Activated effector memory CD4-positive, alpha-beta T cell treated with anti-CD3 and anti-CD28 coated beads, Interleukin-2, amount 50 U/mL, for 16 hours (primary cell): Measurements from ENCODE around the gene FEM1C.

ENCODE experiments used
- DNase-seq: peaks from one replicate; pipeline ENCODE4 v3.0.0-alpha.2; 2020

Gene FEM1C

GRCh38 chr5:115557667-115558387 is 13.3 kb upstream of the FEM1C start:
- no peak for DNase-seq

DNA sequence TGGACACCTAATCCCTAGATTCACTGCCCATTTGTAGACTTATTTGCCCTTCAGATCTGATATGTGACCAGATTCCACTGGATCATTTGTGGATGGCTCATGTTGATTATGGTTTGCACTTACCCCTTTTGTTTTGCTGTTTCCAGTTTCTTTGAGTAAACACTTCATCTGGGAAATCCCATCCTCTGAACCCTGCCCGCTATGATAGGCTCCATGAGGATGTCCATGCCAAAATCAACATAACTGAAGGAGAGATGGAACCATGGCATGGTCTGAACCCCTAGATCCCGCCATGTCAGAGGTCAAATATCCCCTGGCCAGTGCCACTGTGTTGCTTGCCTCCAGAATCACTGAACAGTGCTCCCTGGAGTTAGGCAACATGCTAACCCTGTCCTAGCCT is 11.7 kb upstream of the FEM1C start:
- DNase-seq = no peak

- DNase-seq = no peak
These were observed 10.6 kb upstream of the FEM1C start for GRCh38 chr5:115555084-115555633.

DNA sequence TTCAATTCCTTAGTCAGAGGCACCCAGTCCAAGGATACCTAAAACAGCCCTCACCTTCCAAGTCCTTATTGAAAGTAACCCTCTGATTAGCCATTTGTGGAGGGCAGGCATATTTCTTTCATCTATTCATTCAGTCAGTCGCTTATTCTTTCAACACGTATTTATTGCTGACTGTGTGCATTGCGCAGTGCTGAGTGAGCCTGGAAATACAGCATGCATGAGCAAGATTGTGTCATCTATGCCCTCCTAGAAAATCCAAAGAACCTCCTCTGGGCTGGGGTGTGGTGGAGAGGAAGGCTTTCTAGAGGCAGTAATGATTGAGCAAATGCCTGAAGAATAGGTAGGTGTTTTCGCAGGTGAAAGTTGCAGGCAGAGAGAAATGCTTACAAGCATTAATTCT is 8.5 kb upstream of the FEM1C start:
- DNase-seq = no peak

DNA sequence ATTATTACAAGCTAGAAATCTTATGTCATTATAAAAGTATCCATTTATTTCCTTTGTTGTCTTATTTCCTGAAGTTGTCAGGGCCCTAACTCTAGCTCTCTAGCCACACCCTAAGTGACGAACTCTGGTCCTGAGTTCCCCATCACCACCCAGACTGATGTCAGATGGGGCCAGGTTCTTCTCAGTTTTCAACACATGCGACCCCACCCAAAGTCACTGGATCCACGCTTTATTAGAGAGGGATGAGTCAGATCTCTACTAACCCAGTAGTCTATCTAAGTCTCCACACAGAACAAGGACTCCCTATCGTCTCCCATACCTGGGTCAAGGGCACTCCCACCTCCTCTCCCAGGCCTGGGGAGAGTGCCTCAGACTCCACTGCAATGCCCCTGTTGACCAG is 6.8 kb upstream of the FEM1C start:
- DNase-seq = no peak

GRCh38 chr5:115549154-115549553 is 4.6 kb upstream of the FEM1C start:
- DNase-seq = no peak

DNA sequence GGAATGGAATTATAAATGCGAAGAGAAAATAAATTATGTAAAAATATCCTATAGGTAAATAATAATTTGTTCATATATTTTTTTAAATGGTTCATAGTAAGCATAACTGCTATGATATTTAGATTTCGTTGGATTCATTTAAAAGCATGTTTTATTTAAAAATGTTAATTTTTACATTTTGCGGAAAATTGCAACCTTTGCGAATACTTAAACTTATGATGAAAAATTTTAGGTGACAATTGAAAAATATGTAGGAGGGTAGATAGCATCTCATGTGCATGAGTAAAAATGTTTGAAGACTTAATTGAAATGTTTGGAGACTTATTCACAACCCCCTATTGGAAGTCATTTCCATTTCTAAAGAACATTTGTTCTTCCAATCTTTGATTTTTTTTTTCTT is 4.1 kb upstream of the FEM1C start:
- no peak for DNase-seq

DNA sequence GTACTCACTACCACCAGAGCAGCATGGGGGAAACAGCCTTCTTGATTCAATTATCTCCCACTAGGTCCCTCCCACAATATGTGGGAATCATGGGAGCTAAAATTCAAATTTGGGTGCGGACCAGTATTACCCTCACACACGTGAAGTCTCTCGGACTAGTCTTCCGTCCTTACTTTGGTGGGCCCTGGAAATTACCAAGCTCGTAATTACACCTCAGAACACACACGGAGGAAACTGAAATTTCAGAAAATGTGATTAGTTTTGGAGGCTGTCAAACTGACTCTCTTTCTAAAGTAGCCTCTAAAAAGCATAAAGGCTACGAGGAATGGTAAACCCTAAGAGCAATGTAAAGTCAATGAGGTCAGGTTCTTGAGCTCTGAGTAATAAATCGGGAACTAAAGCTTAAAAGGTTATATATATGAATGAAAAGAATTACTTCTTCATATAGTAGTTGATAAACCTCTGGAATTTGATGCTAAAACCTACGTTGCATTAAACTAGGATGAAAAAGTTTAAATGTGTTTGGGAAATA is 842 bp upstream of the FEM1C start:
- DNase-seq = no peak

GRCh38 chr5:115544043-115544435 is 536 bp downstream of the FEM1C start:
- DNase-seq = peak; percentile 83

- no peak for DNase-seq
These were observed 1.1 kb downstream of the FEM1C start for GRCh38 chr5:115543365-115544042.

DNA sequence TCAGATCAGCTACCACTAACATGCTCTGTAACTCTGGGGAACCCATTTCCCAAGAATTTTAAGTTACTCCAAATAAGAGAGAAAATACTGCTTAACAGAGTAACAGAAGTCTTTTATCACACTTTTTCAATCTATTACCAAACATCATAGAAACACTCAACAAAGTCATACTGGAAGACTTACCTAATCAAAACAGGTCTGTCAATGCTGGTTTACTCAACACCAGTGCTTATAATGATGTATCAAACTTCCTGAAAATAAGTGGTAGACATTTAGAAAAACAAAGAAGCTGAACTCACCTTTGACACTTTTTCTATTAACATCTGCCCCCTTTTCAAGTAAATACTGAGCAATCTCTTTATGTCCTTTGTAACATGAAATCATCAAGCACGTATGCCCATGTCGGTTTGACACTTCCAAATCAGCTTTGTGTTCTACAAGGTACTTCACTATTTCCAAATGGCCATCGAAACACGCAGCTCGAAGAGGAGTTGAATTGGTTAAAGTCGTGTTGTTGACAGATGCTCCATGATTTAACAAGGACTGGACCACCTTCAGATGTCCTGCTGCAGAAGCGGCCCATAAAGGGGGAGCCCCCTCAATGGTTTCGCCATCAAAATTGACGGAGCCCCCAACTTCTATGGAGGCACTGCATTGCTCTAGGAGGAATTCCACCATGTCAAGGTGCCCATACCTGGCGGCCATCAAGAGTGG is 1.8 kb downstream of the FEM1C start:
- no peak for DNase-seq

- no peak for DNase-seq
These were observed 2.5 kb downstream of the FEM1C start for GRCh38 chr5:115542086-115542485.

GRCh38 chr5:115541611-115542010 is 3.0 kb downstream of the FEM1C start:
- no peak for DNase-seq

GRCh38 chr5:115535479-115536035 is 9.0 kb downstream of the FEM1C start:
- DNase-seq = no peak

DNA sequence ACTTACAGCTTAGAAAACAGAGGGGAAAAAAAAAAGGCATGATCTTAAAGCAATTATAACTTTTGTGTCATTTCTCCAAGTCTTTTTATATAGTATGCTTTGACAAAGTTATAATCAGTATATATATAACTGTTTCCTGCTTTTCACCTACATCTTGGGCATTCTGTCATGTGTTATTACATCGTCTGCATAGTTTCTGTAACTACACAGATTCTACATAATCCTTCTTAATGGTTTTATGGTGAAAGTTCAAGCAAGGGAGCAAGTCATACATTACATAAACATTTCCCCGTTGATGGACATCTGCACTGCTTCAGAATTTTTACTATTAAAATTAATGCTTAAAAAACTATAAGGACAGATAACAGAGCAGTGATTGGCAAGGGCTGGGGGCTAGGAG is 12.1 kb downstream of the FEM1C start:
- DNase-seq = no peak

DNA sequence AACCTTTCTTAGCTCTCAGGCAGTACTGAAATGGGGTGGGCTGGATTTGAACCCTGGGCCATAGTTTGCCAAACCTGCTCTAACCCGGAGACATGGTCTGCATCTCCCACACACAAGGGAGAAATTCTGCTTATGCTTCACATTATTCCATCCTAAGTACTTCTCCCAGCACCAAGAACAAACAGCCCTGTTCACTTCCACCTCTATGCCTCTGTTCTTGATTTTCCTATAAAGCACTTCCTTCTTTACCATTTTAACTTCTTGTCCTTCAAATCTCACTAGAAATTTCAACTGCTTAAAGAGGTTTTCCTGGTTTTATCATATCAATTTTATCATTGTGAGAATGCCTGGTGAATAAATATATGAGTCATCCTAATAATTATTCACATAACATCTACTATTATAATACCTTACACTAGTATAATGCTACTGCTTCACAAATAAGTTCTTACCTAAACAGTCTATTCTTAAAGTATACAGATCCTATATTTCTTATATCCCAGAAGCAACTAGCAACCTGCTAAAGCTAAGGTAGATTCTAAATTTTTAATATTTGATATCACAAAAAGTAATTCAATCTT is 12.7 kb downstream of the FEM1C start:
- DNase-seq = no peak

- no peak for DNase-seq
These were observed 13.2 kb downstream of the FEM1C start for GRCh38 chr5:115531380-115531779.

DNA sequence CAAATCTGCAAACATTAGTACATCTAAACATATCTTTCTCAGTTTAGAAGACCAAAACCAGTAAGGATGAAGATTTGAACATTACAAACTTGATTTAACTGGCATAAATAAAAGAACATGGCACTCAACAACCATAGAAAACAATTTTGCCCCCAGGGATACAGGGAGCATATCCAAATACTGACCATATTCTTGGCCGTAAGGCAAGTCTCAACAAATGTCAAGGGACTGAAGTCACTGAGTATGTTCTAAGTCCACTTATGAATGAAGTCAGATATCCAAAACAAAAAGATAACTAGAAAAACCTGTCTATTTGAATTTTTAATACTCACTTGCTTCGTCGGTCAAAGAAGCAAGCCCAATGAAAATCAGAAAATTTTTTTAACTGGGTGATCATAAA is 14.1 kb downstream of the FEM1C start:
- no peak for DNase-seq

GRCh38 chr5:115526604-115527003 is 18.0 kb downstream of the FEM1C start:
- no peak for DNase-seq

DNA sequence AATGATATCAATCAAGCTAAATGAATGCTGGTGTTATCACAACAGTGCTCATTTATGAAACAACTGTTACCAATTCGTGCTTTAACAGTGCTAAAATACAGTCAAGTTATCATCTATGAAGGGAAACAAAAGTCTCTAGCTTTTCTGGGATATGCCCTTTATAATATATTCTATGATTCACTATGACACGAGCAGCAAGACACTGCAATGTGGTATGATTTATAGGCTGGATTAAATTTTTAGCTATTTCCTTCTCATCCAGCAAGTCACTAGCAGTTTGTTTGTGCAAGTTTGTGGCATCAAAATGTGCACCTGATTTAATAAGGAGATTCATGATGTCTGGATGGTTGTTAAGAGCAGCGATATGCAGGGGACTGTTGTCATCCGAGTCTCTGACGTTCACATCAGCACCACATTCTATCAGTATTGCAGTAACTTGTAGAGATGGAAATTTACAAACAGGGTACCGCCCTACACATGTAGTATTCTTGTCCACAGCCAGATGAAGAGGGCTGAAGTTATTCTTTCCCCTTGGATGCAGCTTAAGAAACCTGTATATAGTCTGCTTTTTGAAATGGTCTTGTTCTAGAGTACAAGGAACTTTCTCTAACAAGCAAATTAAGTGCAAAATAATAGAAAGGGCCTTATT is 20.3 kb downstream of the FEM1C start:
- DNase-seq = no peak

DNA sequence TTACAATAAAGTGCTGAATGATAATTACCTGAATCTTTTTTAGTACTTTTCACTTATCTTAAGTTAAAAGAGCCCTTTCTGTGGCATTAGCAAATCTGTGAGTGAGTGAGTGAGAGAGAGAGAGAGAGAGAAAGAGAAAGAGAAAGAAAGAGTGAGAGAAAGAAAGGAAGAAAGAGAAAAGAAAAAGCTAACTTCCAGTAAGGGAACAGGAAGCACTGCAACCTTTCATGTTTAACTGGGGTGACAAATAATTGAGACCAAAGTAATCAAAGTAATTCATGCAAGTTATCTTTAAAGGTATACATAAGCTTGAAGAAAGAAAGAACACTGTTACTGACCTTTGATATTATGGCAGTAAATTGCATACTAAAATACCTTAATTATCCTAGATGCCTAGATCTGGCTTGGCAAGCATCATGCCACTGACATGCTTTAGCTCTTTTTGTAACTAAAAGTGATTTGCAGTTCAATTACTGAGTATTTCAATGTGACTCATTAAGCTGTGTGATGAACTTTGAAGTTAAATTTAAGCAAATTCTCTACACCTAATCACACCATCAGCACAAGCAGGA is 21.7 kb downstream of the FEM1C start:
- DNase-seq = no peak

DNA sequence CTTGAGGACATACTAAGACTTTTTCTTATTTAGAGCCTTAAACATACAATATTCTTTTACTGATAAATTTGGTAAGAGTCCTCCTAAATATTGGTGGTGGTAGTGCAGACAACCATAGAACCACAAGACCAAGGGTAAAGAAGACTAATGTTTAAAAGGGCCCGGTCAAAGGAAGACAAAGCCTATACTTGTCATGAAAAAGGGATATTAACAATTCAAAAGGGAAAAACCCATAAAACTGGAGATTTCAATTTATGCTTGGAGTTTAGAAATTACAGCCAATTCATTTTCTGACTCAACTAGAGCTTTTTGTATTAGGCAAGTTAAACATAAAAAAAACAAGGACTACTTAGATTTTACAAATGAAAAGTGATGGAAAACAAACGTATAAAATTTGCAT is 24.4 kb downstream of the FEM1C start:
- DNase-seq = no peak
